ENCODE results near the gene GTF2I.
"Not testable (repeated sequence)": the region's sequence is repeated elsewhere in the genome, so short reads cannot be mapped to it uniquely, and the experiment has no call there.

Gene GTF2I

DNA sequence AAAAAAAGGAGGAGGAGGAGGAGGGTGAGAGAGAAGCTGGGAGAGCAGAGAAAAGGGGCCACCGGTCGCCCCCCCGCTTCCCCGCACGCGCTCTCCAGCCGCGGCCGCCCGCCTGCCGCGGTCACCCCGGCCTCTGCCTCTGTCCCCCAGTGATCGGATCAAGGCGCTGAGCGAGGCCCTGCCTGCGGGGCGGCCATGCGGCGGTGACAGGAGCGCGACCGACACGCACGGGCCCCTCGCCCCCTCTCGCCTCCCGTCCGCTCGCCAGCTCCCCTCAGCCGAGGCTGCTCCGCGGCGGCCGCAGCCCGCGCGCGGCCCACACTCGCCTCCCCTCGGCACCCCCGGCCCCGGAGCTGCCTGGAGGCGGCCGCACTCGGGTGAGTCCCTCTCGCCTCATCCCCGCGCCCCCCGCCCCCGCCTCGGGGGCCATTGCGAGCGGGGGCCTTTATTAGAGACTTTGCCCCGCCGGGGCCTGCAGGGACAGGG is at the start of gene GTF2I:
Gene GTF2I, plus strand, starts transcription at position 27 of the 486 bp plus-strand sequence. CDS start 31,411 bp downstream, outside the sequence.
- DNase-seq: no peak

DNA sequence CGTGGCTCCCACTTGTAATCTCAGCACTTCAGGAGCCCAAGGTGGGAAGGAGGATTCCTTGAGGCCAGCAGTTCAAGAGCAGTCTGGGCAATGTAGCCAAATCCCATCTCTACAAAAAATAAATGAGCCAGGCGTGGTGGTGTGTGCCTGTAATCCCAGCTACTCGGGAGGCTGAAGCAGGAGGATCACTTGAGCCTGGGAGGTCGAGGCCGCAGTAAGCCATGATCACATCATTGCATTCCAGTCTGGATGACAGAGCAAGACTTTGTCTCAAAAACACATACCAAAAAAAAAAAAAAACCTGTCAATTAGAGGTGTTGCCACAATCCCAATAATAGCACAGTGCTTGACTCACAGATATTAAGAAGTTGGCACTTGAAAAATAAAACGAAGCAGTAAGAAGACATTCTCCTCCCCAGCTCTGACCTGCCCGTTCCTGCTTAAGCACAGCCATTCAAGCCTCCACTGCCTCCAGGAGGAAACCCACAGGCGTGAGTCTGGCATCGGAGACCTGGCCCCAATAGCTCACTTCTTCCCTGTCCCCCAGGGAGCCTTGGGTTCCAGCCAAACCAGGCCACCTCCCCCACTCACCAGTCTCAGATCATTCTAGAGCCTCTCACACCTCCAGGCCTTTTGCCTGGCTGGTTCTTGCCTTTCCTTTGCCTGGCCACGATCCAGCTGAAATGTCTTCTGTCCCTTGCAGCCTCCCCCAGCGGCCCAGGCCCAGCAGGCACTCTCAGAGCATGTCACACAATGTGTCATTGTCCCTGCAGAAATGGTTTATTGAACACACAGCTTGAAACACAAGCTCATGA is 45.3 kb upstream of the GTF2I start:
- DNase-seq: no peak

DNA sequence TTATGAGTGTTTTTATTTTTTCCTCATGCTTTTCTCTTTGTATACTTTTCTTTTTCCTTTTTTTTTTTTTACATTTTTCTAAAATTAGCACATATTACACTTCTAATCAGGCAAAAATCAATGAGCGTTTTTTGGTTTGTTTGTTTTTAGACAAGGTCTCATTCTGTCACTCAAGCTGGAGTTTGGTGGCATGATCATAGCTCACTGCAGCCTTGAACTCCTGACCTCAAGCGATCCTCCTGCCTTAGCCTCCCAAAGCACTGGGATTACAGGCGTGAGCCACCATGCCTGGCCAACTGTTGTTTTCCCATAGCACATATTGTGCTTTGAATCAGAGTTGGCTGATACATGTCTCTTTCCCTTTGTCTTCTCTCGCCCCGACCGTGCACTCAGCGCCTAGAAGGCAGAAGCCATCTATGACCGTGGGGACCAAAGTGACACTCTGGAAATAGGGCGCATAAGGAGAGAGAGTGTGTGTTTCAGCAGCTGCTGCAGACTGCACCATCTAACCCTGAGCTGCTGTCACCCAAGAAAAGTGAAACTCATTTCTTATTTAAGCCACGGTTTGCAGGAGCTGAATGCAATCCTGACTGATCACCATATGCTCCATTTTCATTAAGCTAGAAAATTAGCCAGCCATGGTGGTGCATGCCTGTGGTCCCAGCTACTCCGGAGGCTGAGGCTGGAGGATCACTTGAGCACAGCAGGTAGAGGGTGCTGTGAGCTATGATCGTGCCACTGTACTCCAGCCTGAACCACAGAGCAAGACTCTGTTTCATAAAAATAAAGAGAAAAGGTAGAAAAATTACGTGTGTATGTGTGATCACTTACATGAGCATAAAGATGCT is 41.4 kb upstream of the GTF2I start:
- DNase-seq: no peak

DNA sequence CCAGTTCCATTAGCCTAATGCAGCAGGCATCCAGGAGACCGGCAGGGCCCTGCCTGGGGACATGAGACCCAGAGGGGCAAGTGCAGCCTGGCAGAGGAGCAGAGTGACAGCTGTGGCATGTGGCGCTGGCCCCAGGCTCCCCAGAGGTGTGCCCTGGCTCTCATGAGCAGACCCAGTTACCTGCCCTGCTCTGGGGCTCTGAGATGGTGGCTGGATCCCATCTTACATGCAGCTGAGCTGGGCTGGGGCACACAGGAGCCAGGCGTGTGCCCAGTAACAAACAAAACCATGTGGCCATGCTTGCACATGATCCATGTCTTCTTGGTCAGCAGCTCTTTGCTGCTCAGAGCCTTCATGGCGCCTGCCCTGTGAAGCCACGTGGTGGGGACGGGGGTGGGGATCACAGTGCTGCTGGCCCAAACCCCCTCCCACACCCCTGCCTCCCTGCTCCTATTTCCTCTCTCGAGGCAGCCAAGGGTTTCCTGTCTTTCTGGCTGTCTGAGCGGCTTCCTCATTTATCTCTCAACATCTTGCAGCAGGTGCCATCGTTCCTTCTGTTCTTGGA is 40.3 kb upstream of the GTF2I start:
- no peak for DNase-seq

DNA sequence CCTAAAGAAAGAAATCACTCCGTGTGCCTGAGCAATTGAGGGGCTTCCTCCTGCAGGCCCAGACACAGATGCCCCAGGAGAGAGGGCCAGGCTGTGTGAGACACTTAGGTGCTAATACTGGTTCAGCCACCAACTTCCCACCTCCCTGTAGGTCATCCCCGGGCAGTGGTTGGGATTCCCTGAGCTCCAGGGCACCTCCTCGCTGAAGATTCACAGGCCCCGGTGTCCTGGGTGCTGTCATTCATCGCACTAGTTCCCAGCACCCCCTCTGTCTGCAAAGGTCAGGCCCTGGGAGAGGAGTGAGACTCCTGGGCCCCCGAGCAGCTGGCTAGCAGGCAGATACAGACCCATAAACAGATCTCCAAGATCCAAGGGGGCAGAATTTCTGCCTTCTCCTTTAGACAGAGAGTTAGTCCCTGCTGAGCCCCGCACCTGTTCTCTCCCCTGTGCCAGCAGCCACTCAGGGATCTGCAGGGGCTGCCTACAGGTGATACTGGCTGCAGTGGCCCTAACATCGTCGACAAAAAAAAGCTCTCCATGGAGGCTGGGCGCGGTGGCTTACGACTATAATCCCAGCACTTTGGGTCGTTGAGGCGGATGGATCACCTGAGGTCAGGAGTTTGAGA is 38.2 kb upstream of the GTF2I start:
- no peak for DNase-seq

DNA sequence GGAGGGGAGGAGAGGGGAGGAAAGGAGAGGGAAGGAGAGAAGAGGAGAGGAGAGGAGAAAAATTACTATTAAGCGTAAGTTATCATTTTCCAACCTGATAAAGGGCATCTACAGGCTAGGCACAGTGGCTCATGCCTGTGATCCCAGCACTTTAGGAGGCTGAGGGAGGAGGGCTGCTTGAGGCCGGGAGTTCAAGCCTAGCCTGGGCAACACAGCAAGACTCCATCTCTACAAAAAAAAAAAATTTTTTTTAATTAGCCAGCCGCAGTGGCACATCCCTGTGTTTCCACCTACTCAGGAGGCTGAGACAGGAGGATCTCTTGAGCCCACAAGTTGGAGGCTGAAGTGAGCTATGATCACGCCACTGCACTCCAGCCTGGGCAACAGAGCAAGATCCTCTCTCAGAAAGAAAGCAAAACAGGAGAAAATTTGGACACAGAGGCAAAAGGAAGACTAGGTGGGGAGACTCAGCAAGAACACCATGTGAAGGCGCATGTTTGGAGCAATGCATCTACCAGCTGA is 35.2 kb upstream of the GTF2I start:
- no peak for DNase-seq

DNA sequence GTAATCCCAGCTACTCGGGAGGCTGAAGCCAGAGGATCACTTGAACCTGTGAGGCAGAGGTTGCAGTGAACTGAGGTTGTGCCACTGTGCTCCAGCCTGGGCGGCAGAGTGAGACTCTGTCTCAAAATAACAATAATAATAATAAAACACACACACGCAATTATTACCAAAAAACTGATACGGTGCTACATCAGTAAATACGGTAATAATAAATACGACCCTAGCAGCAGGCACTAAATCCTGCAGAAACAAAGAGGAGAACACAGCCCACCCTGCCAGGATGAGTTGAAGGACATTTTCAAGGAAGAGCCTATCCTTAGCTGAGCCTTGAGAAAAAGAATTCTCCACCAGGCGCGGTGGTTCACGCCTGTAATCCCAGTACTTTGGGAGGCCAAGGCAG is 34.4 kb upstream of the GTF2I start:
- DNase-seq: no peak

DNA sequence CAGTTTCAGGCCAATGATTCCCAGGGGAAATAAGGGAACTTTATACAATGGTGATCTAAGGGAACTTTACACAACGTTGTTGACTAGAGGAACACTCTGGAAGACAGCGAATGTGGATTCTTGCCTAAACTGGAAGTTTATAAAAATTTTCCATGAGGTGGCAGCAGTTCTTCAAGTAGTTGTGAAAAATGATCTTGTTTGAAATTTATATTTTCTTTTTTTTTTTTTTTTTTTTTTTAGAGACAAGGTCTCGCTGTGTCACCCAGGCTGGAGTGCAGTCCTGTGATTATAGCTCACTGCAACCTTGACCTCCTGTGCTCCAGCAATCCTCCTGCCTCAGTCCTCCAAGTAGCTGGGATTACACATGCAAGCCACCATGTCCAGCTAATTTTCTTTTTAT is 32.1 kb upstream of the GTF2I start:
- DNase-seq: peak; percentile 37

DNA sequence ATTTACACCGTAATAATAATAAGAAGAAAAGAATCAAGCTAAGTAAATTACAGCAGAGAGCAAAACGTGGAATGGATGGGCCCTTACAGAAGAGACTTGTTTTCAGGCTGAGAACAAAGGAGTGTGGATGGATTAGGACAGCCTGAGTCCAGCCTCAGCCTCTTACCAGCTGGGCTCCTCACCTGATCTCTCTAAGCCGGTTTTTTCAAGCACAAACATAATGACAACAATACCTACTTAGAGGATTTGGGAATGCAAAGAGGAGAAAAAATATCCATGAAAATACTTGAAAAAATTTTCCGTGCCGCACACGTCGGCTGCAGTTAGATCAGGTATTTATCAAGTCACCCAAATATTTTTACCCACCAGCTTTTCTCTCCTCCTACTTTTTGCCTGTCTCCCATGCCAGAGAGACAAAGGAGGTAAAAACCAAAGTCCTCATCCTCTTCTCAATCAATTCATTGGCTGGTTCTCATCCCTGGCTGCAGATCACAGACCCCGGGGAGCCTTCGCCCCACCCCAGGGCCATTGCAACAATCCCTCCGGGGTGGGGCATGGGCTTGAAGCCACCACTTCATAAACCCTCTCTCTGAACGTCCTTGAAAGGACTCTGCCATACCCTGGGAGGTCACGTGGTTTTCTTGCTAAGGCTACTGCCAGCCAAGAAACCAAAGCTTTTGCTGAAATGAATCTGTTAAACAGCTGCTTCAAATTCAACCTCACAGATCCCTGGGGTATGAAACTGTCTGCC is 29.7 kb upstream of the GTF2I start:
- DNase-seq: no peak

DNA sequence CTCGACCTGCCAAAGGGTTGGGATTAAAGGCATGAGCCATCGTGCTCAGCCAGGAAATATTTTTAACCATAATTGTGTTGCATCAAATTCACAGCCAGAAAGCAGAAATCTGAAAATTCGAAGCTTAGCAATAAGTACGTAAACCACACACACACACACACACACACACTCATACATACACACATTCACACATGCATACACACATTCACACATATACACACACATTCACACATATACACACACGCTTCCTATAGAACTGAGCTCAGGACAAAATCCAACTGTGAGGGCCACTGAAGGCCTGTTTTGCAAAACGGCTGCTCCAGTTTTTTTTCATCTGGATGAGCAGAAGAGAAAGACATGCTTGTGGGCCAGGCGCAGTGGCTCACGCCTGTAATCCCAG is 25.0 kb upstream of the GTF2I start:
- DNase-seq: no peak

DNA sequence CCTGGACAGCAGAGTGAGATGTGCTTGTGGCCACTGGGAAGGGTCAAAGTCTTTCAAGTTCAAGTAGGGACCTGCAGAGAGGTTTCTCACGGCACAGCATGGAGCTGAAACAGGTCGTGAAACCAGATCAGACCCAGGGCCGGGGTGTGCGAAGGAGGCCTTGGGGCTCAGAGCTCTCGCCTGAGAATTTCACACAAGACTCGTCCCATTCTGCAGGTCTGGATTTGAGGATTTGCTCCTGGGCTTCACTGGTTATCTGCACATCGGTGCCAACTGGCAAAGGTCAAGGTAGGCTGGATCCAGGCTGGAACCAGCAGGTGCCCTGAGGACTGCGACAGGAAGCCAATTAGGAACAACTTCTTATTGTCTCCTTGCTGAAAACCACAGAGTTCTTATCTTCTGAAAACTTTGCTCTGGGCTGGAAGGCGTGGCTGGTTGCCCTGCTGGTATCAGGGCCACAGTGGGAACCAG is 24.0 kb upstream of the GTF2I start:
- no peak for DNase-seq

DNA sequence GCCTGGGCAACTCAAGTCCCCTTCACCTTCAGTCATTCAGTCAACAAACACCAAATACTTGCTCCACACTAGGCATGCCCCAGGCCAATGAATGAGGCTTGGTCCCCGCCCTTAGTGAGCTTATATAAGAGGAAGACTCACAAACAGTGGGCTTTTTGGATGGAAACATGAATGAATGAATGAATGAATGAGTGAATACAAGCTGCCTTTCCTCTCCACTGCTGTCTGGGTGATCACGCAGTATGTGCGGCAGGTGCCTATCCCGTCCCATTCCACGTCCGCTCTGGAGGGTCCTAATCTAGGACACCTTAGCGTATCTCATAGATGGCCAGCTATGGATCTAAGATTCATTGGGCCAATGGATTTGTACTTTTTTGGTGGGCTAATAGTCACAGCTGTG is 19.8 kb upstream of the GTF2I start:
- DNase-seq: no peak

DNA sequence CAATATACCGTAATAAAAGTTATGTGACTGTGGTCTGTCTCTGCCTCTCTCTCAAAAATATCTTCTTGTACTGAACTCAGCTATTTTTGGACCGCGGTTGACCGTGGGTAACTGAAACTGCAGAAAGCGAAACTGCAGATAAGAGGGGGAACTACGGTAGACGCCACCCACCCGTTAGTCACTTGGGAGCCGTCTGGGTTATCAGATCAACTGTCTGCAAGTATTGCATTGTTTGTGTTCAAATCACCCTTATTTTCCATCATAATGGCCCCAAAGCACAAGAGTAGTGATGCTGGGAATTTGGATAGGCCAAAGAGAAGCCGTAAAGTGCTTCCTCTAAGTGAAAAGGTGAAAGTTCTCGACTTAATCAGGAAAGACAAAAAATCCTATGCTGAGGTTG is 7.5 kb upstream of the GTF2I start:
- DNase-seq: peak; percentile 79

DNA sequence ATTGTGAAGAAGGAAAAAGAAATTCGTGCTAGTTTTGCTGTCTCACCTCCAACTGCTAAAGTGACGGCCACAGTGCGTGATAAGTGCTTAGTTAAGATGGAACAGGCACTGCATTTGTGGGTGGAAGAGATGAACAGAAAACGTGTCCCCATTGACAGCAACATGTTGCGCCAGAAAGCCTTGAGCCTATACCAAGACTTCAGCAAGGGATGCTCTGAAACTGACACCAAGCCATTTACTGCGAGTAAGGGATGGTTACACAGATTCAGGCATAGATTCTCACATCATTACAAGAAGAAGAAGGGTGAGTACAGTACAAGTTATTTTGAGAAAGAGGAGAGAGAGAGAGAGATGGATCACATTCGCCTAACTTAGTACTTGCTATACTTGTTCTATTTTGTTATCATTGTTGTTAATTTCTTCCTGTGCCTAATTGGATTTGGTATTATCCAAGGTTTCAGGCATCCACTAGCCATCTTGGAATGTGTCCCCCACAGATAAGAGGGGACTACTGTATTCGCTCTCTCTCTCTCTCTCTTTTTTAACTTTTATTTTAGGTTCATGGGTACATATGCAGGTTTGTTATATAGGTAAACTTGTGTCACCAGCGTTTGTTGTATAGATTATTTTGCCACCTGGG is 6.9 kb upstream of the GTF2I start:
- not testable (repeated sequence) for DNase-seq

DNA sequence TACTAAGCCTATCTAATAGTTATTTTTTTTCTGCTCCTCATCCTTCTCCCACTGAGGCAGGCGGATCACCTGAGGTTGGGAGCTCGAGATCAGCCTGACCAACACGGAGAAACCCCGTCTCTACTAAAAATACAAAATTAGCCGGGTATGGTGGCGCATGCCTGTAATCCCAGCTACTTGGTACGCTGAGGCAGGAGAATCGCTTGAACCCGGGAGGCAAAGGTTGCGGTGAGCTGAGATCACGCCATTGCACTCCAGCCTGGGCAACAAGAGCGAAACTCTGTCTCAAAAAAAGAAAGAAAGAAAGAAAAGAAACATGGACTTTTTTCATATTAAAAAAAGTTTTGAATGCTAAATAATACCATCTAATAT is 6.4 kb upstream of the GTF2I start:
- DNase-seq: not testable (repeated sequence)

DNA sequence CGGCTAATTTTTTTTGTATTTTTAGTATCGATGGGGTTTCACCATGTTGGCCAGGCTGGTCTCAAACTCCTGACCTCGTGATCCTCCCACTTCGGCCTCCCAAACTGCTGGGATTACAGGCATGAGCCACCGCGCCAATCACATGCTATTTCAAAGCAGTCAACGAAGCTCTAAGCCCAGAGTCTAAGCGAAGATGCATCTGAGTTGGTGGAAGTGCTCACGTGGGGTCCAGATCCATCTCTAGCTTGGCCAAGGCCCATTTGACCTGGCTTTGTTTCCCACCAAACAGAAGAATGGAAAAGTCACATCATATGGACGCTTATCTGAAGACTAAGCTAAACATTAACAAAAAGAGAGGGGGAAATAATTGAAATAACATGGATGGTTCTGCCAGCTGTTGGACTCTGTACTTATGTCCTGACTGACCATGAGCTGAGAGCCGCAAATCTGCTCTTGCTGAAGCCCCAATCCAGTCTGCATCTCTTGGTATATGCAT is 3.8 kb upstream of the GTF2I start:
- no peak for DNase-seq

DNA sequence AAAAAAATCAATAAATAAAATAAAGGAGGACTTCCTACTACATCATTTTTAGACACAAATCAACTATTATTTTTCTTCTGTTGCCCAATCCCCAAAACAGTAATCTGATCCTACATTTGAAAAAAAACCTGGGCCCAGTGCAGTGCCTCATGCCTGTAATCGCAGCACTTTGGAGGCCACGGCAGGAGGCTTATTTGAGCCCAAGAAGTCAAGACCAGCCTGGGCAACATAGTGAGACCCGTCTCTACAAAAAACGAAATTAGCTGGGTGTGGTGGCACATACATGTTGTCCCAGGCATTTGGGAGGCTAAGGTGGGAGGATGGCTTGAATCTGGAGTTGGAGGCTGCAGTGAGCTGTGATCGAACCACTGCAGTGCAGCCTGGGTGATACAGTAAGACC is 2.7 kb upstream of the GTF2I start:
- DNase-seq: no peak

DNA sequence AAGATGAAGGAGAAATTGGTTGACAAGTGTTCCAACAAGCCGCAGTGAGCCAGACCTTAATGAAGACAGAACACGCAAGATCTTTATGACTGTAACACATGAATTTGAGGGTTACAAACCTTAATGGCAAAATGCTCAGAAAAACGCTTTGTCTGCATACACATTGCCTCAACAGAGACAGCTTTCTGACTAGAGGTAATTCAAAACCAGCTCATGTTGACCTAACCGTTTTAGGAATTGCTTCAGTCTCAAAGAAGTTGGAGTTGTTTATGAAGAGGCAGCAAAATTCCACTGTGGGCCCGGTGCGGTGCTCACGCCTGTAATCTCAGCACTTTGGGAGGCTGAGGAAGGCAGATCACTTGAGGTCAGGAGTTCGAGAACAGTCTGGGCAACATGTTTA is 2.2 kb upstream of the GTF2I start:
- no peak for DNase-seq

DNA sequence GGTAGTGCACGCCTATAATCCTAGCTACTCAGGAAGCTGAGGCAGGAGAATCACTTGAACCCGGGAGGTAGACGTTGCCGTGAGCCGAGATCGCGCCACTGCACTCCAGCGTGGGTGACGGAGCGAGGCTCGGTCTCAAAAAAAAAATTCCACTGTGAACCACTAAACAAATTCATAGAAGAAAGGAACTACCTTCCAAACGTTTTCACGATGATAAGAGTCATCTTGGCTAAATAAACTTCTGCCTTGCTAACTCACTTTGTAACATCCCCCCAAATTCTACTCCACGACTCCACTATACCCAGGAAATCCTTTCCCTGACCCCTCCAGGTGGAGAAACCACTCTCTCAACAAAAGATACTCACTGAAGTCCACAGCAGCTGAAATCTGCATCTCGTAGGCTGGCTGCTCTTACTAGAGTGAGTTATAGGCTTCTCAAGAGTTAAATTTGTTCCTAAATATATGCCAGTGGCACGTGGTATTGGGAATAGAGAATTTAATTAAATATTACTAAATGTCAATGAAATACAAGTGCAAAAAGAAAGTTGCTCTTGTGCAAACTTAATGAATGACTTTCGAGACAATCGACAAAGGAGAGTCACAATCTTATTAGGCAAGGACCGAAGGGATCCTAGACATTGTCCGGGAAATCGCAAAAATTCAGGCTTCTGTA is 1.6 kb upstream of the GTF2I start:
- DNase-seq: no peak

DNA sequence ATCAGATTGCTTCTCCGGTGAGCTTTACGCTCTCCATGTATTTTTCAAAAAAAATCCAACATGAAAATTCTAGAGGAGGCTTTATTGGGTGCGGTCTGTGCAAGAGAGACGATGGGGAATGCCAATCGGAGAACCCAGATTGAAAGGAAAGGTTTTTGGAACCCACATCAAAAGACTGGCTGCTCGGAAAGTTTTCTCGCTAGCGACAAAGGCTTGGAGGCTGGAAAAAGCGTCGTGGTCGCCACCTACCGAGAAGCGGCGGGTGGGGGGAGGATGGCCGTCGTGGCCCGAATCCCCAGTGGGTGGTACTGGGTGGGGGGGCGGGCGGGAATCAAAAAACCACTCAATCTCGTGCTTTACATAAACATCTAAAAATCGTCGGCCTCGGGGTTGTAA is 1.1 kb upstream of the GTF2I start:
- DNase-seq: peak; percentile 73
